Stimulated activated CD4-positive, alpha-beta T cell treated with anti-CD3 and anti-CD28 coated beads, Interleukin-4, amount 100 ng/mL, for 48 hours (primary cell): Measurements from ENCODE around the gene TEX35.
A peak's percentile ranks its signal among the peaks of the same experiment; 100 is the strongest.
"Not testable (repeated sequence)": the region's sequence is repeated elsewhere in the genome, so short reads cannot be mapped to it uniquely, and the experiment has no call there.

Experiments
- DNase-seq, 2 donors: peaks; one replicate each; pipeline ENCODE4 v3.0.0-alpha.2; 2020; ENCODE audit warnings: low read depth in 2 of 2

TEX35 gene

GRCh38 chr1:178541829-178542553 is 29.1 kb downstream of the TEX35 start:
- DNase-seq: peak; percentile 29 to 37

DNA sequence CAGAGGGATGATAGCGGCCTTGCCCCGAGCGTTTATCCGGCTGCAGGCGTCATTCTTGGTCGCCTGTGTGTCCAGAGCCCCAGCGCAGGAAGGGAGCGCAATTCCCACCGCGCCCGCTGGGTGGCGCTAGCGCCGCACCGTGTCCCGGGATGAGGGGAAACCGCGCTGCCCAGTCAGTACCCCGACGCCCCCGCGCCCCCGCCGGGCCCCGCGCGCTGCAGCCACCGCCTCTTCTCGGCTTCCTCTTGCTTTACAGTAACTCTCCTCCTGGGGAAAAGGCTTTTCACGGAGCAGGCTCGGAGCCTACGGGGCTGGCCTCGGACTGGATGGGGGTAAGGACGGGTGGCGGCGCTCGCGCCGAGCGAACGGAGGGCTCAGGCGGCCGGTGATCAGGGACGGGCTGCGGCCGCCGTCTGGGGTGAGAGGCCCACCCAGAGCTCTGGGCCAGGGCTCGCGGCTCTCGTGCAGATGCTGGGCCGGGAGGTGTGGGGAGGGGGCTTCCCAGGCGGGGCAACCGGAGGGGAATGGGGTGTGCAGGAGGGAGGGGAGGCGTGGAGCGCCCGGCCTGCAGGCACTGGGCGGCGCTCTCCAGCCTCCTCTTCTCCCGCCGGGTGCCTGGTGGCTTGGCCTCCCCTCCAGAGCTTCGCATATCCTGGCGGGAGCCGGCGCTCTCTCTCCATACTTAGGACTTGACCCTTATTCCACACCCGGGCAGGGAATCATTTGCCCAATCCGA is 29.8 kb downstream of the TEX35 start:
- peak; percentile 83 to 86 for DNase-seq

DNA sequence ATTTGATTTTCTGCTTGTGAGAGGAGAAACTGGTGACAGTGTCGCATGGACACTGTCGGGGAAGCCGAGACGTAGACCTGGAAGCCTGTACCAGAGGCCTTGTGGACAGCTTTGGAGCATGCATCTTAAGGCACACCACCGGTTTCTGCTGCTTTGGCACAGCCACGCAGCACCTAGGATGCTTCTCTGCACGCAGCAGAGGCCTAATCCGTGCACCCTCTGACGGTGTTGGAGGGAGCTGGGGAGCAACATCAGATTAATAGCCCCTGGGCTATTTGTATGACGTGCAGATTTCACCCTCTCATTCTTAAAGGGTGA is 30.3 kb downstream of the TEX35 start:
- no peak for DNase-seq

DNA sequence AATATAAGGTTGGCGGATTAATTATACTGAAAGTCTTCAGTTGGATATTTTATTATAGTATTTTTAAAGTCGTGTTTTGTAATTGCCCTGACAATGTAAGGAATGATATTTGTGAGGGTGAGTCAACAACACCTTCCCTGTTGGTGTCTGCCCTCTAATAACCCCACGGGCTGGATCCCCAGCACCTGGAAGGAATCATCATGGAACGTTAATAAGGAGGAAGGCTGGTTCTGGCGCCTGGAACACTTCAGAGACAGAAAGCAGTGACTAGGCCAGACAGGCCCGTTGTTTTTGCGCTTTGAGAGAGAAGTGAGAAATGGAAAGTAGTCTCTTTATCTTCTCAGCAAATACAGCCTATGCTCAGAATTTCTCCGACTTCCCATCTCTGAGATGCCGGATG is 31.6 kb downstream of the TEX35 start:
- DNase-seq: no peak

DNA sequence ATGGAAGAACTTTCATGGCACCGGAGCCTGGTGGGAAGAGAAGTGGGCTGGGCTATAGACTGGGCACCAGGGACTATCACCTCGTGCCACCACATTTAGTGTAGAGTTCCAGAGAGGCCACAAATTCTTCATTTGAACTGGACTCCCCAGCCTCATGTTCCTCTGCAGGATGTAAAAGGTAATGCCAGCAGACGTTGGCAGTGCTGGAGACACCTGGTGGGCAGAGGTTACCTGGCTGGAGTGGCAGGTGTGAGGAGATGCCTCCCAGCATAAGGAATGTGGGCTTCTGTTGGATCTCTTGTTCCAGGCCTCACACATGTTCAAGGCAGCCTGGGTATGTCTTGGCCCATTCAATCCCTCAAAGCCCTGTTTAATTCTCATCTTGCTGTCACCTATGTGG is 35.2 kb downstream of the TEX35 start:
- no peak for DNase-seq

- DNase-seq: no peak
Measured at GRCh38 chr1:178551307-178551706, 38.4 kb downstream of the TEX35 start.

GRCh38 chr1:178551940-178552339 is 39.0 kb downstream of the TEX35 start:
- no peak for DNase-seq

GRCh38 chr1:178552856-178553255 is 39.9 kb downstream of the TEX35 start:
- no peak for DNase-seq

DNA sequence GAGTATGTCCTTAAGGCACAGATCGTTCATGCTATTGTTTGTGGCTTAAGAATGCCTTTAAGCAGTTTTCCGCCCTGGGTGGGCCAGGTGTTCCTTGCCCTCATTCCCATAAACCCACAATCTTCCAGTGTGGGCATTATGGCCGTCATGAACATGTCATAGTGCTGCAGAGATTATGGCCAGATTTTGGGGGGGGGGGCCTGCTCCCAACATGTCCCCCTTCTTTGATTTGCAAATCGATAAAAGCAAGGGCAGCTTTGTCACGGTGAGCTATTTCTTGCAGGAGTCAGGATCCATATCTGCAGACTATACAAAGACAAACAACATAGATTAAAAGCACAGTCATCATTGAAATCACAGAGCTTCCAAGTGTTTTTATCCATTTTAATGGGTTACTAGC is 41.4 kb downstream of the TEX35 start:
- DNase-seq: not testable (repeated sequence)

GRCh38 chr1:178555613-178556012 is 42.7 kb downstream of the TEX35 start:
- DNase-seq: not testable (repeated sequence)

- not testable (repeated sequence) for DNase-seq
Measured at GRCh38 chr1:178558816-178559215, 45.9 kb downstream of the TEX35 start.

GRCh38 chr1:178560871-178561376 is 48.0 kb downstream of the TEX35 start:
- DNase-seq: no peak

DNA sequence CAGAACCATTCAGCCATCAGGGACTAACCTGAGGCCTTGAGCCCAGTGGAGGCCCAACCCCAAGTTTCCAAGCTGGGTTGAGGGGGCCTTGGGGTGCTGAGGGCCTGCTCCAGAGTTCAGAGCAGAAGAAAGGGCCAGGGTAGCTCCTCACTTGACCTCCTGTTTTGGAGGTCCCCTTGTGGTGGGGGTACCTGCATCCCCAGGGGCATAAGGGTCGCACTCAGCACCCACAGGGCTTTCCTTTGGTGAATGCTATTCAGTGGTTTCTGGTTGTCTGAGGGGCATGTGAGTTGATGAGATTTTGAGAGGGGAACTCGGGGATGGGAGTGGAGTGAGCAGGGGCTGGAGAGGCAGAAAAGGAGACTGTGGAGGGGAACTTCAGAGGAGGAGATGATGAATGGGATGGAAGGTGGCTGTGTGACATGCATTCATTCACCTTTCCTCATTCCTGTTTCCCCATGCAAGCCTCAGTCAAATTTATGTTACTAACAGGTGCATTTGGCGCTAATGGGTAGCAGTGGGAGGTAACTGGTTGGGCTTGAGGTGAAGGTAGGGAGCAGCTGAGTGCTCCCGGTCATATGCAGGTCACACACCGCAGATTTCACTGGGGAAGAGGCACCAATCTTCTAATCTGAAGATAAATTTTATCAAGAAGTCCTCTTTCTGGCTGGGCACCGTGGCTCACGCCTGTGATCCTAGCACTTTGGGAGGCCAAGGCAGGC is 50.4 kb downstream of the TEX35 start:
- no peak for DNase-seq

GRCh38 chr1:178564086-178564782 is 51.3 kb downstream of the TEX35 start:
- DNase-seq: no peak

GRCh38 chr1:178564783-178565180 is 51.9 kb downstream of the TEX35 start:
- DNase-seq: no peak

DNA sequence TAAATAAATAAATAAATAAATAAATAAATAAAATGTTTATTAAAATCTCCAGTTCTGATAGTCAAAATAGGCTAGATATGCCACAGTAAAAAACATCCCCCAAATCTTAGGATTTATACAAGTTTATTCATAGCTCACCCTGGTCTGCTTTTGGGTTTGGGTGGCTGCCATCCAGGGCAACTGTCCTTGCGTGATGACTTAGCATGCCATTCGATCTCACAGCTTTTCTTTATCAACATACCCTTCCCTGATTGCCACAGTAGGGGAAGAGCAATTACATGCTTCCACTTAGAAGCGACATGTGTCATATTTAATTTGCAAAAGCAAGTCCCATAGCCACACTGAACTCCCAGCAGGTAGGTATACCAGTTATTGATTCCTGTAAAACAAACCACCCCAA is 52.7 kb downstream of the TEX35 start:
- DNase-seq: no peak

- DNase-seq: no peak
Measured at GRCh38 chr1:178566187-178566586, 53.3 kb downstream of the TEX35 start.

DNA sequence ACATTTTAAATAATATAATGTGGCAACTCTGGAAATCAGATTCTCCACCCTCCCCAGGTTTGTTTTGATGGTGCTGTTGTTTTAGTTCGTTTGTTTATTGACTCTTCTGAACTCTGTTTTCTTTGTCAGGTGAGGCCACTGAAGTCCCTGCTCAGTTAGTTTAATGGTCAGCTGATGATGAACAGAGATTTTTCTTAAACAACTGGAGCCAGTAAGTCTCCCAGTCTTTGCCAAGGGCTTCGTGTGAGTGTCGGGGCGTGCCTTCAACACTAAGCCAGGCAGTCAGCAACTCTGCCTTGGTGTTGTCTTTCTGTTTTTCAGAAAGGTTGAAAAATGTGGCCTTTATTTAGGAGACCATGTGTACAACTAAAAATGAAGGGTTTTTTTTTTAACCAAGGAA is 58.9 kb downstream of the TEX35 start:
- DNase-seq: no peak
